Glutamatergic neuron (in vitro differentiated cells): ENCODE measurements around the gene OTOR. TPM values are rescaled to one million over a fixed set of nuclear protein-coding genes. Genes with fewer than 3 reads are reported as not detected.
A peak's percentile ranks its signal among the peaks of the same experiment; 100 is the strongest.

ENCODE experiments used
- DNase-seq: peaks from one replicate; pipeline ENCODE4 v3.0.0; 2022
- H3K27ac Mint-ChIP-seq: one replicate; pipeline ENCODE4 v1.8.0; 2020; ENCODE audit warnings: mild to moderate bottlenecking, mixed read lengths, inconsistent platforms; ENCODE audit not compliant: unreplicated experiment
- H3K27me3 Mint-ChIP-seq: one replicate; pipeline ENCODE4 v1.8.0; 2020; ENCODE audit warnings: mild to moderate bottlenecking, moderate library complexity, mixed read lengths, inconsistent platforms; ENCODE audit not compliant: unreplicated experiment
- H3K36me3 Mint-ChIP-seq: one replicate; pipeline ENCODE4 v1.8.0; 2020; ENCODE audit warnings: mild to moderate bottlenecking, mixed read lengths, inconsistent platforms; ENCODE audit not compliant: unreplicated experiment
- H3K4me1 Mint-ChIP-seq: one replicate; pipeline ENCODE4 v1.8.0; 2020; ENCODE audit warnings: mild to moderate bottlenecking, low read depth, mixed read lengths, inconsistent platforms; ENCODE audit not compliant: unreplicated experiment
- H3K4me3 Mint-ChIP-seq: one replicate; pipeline ENCODE4 v1.8.0; 2020; ENCODE audit warnings: mild to moderate bottlenecking, mixed read lengths, inconsistent platforms; ENCODE audit not compliant: unreplicated experiment
- H3K9me3 Mint-ChIP-seq: one replicate; pipeline ENCODE4 v1.8.0; 2020; ENCODE audit warnings: mild to moderate bottlenecking, moderate library complexity, mixed read lengths, inconsistent platforms; ENCODE audit not compliant: unreplicated experiment
- total RNA-seq: library from RNA; stranded (reverse); fragmentation: NEBNext Ultra II Directional; extraction: Animal tissue kit (Norgen Biotek cat#: 25700); gene quantifications from one replicate; pipeline ENCODE4 v1.2.1, GENCODE V29; 2021; ENCODE audit not compliant: unreplicated experiment
- TF ChIP-seq, protein P1 (sequence below): fragments of 200-600 bp; sonication (generic); IDR thresholded peaks from one replicate; pipeline ENCODE4 v1.5.0; 2021; ENCODE audit not compliant: partially characterized antibody, unreplicated experiment

Gene OTOR
- total RNA-seq, 1 donor from 2014 or later: not detected

DNA sequence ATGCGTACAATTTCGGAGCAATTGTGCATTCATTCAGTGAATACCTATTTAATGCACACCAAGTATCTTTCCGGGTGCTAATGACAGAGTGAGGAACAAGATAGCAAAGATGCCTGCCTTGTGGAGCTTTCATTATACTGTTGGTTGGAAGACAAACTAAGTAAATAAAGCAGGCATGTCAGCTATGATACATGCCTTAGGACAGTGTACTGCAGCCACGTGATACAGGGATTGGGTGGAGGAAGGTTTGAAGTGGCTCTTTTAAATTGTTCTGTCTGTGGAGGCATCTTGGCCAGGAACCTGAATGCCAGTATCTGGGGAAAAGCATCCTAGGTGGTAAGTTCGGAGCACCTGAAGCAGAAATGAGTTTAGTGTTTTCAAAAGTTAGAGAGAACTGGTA, 3.0 kb upstream of the OTOR start:
- Mint-ChIP-seq H3K4me1 (no peaks in the 10 kb centered on the region), H3K36me3 (no peaks in the 10 kb centered on the region)
- TF ChIP-seq, protein P1, sequence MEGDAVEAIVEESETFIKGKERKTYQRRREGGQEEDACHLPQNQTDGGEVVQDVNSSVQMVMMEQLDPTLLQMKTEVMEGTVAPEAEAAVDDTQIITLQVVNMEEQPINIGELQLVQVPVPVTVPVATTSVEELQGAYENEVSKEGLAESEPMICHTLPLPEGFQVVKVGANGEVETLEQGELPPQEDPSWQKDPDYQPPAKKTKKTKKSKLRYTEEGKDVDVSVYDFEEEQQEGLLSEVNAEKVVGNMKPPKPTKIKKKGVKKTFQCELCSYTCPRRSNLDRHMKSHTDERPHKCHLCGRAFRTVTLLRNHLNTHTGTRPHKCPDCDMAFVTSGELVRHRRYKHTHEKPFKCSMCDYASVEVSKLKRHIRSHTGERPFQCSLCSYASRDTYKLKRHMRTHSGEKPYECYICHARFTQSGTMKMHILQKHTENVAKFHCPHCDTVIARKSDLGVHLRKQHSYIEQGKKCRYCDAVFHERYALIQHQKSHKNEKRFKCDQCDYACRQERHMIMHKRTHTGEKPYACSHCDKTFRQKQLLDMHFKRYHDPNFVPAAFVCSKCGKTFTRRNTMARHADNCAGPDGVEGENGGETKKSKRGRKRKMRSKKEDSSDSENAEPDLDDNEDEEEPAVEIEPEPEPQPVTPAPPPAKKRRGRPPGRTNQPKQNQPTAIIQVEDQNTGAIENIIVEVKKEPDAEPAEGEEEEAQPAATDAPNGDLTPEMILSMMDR: no peak

DNA sequence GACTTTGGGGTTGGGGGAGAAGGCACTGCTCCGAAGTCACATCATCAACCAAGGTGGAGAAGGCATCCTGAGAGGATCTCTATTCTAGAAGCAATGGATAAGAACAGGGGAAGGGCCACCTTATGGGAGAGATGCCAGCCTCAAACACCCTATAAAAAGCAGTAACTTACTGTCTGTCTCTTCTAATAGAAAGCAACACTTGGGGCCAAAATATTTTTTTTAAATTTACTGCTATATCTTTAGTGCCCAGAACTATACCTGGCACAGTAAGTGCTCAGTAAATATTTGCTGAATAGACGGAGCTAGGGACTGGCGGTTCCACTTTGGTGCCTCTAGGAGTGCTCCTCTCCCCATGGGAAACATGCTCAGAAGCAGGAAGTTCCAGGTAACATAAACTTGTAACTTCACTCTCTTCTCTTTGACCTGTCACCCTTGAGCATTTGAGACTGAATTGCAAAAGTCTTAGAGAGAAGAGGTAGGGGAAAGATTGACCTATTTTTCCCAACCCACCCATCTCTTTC, 807 bp upstream of the OTOR start:
- no peak overlapping the region for H3K27ac Mint-ChIP-seq
- DNase-seq: no peak
- no peaks in the 10 kb centered on the region for H3K4me1 Mint-ChIP-seq
- H3K27me3 Mint-ChIP-seq: no peaks in the 10 kb centered on the region
- no peaks in the 10 kb centered on the region for H3K9me3 Mint-ChIP-seq
- no peaks in the 10 kb centered on the region for H3K36me3 Mint-ChIP-seq
- TF ChIP-seq, protein P1: no peak
- H3K4me3 Mint-ChIP-seq: no peak overlapping the region

More for the DNA sequence above, 3.0 kb upstream of the OTOR start:
- no peak for DNase-seq
- H3K27me3 Mint-ChIP-seq: no peaks in the 10 kb centered on the region
- no peaks in the 10 kb centered on the region for H3K9me3 Mint-ChIP-seq
- no peak overlapping the region for H3K27ac Mint-ChIP-seq
- no peak overlapping the region for H3K4me3 Mint-ChIP-seq

DNA sequence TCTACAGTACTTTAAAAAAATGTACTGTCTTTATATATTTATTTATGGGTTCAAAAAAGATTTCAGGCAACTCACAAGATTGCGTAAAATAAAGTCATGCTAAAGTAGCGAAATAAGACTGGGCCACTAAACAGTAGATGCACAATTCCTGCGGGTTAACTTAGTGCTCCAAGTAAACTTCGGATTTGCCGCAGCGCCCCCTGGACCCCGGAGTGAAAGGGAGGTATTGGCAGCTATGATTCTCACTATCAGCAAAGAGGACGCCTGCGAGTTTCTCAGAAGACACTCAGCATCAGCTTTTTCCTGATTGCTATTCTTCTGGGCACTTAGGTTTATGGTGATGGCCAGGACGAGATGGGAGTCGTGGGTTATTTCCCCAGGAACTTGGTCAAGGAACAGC, 1.4 kb downstream of the OTOR start:
- H3K9me3 Mint-ChIP-seq: no peaks in the 10 kb centered on the region
- no peaks in the 10 kb centered on the region for H3K36me3 Mint-ChIP-seq
- H3K27me3 Mint-ChIP-seq: no peaks in the 10 kb centered on the region
- TF ChIP-seq, protein P1: peak; percentile 20
- no peak overlapping the region for H3K27ac Mint-ChIP-seq
- no peak overlapping the region for H3K4me3 Mint-ChIP-seq
- peak; percentile 56 for DNase-seq
- H3K4me1 Mint-ChIP-seq: no peaks in the 10 kb centered on the region

DNA sequence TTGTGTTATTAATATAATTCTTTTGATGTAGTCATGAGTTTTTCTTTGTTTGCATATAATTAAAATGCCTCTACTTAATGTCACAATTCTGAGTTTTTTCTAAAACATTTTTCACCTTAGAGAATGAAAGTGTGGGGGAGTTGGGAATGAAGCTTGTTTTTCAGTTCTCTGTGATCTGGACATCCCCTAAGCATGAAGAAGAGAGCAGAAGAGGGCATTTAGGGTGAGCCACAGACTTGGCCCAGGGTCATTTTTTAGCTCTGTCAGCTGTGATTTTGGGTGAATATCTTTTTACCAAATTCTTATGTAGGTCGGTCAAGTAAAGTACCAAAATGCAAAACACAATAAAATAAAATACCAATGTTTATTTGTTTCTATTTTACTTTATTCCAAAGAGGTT, 3.9 kb downstream of the OTOR start:
- Mint-ChIP-seq H3K4me1 (no peaks in the 10 kb centered on the region), H3K27me3 (peaks cover 6% of the 10 kb centered on the region), H3K4me3 (no peak overlapping the region), H3K36me3 (no peaks in the 10 kb centered on the region), H3K27ac (no peak overlapping the region), H3K9me3 (no peaks in the 10 kb centered on the region)
- no peak for DNase-seq
- TF ChIP-seq, protein P1: no peak

DNA sequence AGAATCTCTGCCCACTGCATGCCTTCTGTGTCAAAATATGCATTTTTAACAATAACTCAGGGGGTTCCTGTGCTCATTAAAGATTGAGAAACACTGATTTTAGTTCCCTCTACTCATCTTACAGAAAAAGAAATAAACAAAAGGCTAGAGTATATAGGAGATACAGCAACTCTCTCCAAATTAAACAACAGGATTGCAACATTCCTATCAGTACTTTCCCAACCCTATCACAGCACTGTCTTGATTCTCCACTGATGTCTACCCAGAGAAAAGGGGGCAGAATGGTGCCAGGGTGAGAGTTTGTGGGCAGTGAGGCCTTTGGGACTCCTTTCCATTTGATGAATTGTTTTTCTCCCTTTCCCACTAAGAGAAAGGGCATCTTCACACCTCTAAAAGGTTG, 4.7 kb downstream of the OTOR start:
- peaks cover 6% of the 10 kb centered on the region for H3K27me3 Mint-ChIP-seq
- TF ChIP-seq, protein P1: no peak
- no peaks in the 10 kb centered on the region for H3K36me3 Mint-ChIP-seq
- H3K4me3 Mint-ChIP-seq: no peak overlapping the region
- no peak overlapping the region for H3K27ac Mint-ChIP-seq
- H3K9me3 Mint-ChIP-seq: no peaks in the 10 kb centered on the region
- DNase-seq: no peak
- no peaks in the 10 kb centered on the region for H3K4me1 Mint-ChIP-seq
